Astrocyte of the spinal cord (primary cell): ENCODE measurements around the gene G6PC2.

Experiments used
- DNase-seq: peaks from one replicate; pipeline ENCODE4 v3.0.0; 2011; ENCODE audit warnings: low read depth, low spot score
- H3K4me3 ChIP-seq: 2 replicates; pipeline ENCODE4 v1.5.1; 2011; ENCODE audit warnings: low read depth, mild to moderate bottlenecking, low read length, moderate library complexity
- CTCF ChIP-seq: IDR thresholded peaks from 2 replicates; pipeline ENCODE4 v1.5.1; 2012; ENCODE audit warnings: low read depth, mild to moderate bottlenecking, low read length, inconsistent platforms
- in situ Hi-C: cut with HindIII; loops from 2 replicates; pipeline ENCODE4 v1.10.0; 2017; ENCODE audit warnings: low sequenced_read_pairs

Gene G6PC2

DNA sequence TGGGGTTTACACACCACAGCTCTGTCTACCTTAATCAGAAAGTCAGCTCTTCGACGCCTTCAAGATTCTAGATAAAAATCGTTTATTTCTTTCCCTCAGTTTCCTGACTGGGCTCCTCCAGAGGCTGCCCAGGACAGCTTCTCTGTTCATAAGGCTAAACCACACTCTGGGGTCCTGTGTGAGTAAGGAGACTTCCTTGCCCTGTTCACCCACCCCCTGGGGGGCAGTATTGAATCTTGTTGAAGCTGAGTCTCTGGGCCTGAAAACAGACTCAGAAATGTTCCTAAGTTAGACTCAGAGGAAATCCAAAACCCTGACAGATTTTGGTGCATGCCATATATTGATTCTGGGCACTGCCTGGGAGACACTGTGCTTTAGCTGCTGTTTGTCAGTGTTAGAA is 43.0 kb downstream of the G6PC2 start:
- in situ Hi-C loops, result no loop called here

DNA sequence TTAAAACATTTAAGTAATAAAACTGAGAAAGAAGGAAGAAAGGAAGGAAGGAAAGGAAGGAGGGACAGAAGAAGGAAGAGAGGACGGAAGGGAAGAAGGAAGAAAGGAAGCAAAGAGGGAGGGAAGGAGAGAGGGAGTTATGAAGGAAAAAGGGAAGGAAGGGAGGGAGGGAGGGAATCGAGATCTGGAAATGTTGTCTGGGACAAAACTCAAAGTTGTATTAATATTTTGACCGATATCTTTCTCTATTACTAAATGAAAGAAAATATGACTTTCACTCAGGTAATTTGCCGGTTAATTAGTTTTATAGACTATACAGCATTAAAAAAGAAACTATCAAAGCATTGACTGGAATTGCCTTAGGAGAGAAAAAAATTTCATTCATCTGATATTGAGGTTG is 44.4 kb downstream of the G6PC2 start:
- in situ Hi-C loops, result no loop called here
- no peak for DNase-seq
- H3K4me3 ChIP-seq, result no peak overlapping the region
- no peak for TF ChIP-seq CTCF

More for the DNA sequence above, 43.0 kb downstream of the G6PC2 start:
- DNase-seq, result no peak
- no peak for TF ChIP-seq CTCF
- no peak overlapping the region for H3K4me3 ChIP-seq

DNA sequence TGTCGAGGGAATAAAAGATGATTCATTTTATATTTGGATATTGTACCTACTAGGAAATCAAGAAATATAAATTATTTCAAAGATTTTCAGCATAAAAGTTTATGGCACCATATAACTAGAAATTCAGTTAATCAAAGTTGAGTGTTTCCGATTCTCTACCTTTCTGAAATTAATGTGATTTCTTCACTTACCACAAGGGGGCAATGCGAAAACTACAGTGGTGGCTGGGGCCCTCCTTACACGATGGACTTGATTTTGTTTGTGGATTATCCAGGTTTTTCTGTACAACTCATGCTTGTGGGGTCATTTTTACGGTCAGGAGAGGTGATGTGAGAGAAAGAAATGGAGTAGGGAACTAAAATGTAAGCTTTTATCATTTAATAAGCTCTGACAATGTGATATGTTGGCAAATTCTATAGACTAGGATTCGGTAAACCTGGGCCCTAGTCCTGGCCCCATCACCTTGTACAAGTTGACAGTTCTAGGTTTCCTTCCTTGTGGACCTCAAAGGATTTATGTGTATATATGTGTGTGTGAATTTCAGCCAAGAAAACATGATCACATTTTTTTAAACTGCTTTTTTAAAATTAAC is 47.6 kb downstream of the G6PC2 start:
- DNase-seq, result no peak
- TF ChIP-seq CTCF, result peak; percentile 64

DNA sequence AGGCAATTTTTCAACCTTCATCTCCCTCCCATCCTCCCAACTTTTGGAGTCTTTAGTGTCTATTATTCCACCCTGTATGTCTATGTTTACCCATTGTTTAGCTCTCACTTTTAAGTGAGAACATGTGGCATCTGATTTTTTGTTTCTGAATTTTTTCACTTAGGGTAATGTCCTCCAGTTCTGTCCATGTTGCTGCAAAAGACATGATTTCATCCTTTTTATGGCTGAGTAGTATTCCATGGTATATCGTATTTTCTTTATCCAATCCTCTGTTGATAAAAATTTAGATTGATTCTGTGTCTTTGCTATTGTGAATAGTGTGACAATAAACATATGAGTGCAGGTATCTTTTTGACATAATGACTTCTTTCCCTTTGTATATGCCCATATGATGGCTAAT is 48.2 kb downstream of the G6PC2 start:
- no peak for DNase-seq
- no peak overlapping the region for H3K4me3 ChIP-seq
- no peak for TF ChIP-seq CTCF
- in situ Hi-C loops, result no loop called here

More for the DNA sequence above, 47.6 kb downstream of the G6PC2 start:
- in situ Hi-C loops, result no loop called here
- no peak overlapping the region for H3K4me3 ChIP-seq

- DNase-seq, result no peak
- TF ChIP-seq CTCF, result no peak
- in situ Hi-C loops, result no loop called here
- no peak overlapping the region for H3K4me3 ChIP-seq
These were observed 50.8 kb downstream of the G6PC2 start for GRCh38 chr2:168951871-168952270.

- no peak overlapping the region for H3K4me3 ChIP-seq
- TF ChIP-seq CTCF, result no peak
- in situ Hi-C loops, result no loop called here
- DNase-seq, result no peak
These were observed 51.3 kb downstream of the G6PC2 start for GRCh38 chr2:168952424-168952823.

- TF ChIP-seq CTCF, result no peak
- in situ Hi-C loops, result no loop called here
- no peak overlapping the region for H3K4me3 ChIP-seq
- DNase-seq, result no peak
These were observed 53.2 kb downstream of the G6PC2 start for GRCh38 chr2:168954256-168954655.
